GM13976 (cell line): Measurements from ENCODE around the gene BCKDHA.
"Not testable (repeated sequence)": the region's sequence is repeated elsewhere in the genome, so short reads cannot be mapped to it uniquely, and the experiment has no call there.

Experiments used
- DNase-seq: peaks from one replicate; pipeline ENCODE4 v3.0.0; 2012; ENCODE audit warnings: low spot score
- in situ Hi-C: fragments of 300-500 bp; cut with MboI; formaldehyde crosslinking; loops from one replicate; pipeline ENCODE4 v1.12.0; 2022; ENCODE audit warnings: low sequenced_read_pairs, mixed read lengths, inconsistent platforms; ENCODE audit not compliant: unreplicated experiment
- TF ChIP-seq, protein P1 (sequence below): IDR thresholded peaks from 2 replicates; pipeline ENCODE4 v1.5.1; 2012; ENCODE audit warnings: borderline replicate concordance, mild to moderate bottlenecking; ENCODE audit not compliant: insufficient read depth; ENCODE audit errors: extremely low read depth, missing control alignments, control extremely low read depth

The BCKDHA gene

DNA sequence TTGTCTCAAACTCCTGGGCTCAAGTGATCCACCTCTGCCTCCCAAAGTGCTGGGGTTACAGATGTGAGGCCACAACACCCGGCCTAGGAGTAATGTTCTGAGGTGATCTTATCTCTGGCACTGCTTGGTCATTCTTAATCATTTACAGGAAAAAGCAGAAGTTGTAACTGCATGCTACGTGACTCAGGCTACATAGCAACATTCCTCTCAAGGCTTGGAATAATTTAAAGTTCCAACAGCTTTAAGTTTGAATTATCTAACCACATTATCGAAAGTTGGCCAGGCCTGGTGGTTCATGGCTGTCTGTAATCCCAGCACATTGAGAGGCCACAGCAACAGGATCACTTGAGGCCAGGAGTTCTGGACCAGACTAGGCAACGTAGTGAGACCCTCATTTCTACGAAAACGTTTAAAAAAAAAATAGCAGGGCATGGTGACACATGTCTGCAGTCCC is 29.7 kb upstream of the BCKDHA start:
- TF ChIP-seq, protein P1, sequence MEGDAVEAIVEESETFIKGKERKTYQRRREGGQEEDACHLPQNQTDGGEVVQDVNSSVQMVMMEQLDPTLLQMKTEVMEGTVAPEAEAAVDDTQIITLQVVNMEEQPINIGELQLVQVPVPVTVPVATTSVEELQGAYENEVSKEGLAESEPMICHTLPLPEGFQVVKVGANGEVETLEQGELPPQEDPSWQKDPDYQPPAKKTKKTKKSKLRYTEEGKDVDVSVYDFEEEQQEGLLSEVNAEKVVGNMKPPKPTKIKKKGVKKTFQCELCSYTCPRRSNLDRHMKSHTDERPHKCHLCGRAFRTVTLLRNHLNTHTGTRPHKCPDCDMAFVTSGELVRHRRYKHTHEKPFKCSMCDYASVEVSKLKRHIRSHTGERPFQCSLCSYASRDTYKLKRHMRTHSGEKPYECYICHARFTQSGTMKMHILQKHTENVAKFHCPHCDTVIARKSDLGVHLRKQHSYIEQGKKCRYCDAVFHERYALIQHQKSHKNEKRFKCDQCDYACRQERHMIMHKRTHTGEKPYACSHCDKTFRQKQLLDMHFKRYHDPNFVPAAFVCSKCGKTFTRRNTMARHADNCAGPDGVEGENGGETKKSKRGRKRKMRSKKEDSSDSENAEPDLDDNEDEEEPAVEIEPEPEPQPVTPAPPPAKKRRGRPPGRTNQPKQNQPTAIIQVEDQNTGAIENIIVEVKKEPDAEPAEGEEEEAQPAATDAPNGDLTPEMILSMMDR, result no peak
- DNase-seq, result no peak
- in situ Hi-C loops, result no loop called here

DNA sequence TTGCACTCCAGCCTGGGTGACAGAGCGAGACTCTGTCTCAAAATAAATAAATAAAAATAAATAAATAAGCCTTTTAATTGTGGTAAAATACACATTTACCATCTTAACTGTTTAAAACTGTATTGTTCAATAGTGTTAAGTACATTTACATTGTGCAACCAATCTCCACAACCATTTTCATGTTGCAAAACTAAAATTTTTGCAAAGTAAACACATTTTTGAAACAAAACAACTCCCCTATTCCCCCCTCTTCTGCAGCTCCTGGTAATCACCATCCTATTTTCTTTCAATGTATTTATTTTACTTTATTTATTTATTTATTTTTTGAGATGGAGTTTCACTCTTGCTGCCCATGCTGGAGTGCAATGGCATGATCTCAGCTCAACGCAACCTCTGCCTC is 27.8 kb upstream of the BCKDHA start:
- no peak for DNase-seq
- TF ChIP-seq, protein P1, result no peak
- in situ Hi-C loops, result no loop called here

DNA sequence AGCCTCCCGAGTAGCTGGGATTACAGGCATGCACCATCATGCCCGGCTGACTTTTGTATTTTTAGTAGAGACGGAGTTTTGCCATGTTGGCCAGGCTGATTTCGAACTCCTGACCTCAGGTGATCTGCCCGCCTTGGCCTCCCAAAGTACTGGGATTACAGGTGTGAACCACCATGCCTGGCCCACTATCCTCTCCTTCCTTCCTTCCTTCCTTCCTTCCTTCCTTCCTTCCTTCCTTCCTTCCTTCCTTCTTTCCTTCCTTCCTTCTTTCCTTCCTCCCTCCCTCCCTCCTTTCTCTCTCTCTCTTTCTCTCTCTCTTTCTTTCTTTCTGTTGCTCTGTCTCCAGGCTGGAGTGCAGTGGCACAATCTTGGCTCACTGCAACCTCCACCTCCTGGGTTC is 26.5 kb upstream of the BCKDHA start:
- in situ Hi-C loops, DNase-seq: not testable (repeated sequence)

DNA sequence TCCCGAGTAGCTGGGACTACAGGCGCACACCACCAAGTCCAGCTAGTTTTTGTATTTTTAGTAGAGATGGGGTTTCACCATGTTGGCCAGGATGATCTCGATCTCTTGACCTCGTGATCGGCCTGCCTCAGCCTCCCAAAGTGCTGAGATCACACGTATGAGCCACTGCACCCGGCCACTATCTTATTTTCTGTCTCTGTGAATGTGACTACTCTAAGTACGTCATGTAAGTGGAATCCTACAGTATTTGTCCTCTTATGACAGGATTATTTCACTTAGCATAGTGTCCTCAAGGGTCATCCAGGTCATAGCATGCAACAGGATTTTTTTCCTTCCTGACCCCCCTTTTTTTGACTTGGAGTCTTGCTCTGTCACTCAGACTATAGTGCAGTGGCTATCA is 26.1 kb upstream of the BCKDHA start:
- in situ Hi-C loops, result no loop called here
- TF ChIP-seq, protein P1, result no peak
- no peak for DNase-seq

DNA sequence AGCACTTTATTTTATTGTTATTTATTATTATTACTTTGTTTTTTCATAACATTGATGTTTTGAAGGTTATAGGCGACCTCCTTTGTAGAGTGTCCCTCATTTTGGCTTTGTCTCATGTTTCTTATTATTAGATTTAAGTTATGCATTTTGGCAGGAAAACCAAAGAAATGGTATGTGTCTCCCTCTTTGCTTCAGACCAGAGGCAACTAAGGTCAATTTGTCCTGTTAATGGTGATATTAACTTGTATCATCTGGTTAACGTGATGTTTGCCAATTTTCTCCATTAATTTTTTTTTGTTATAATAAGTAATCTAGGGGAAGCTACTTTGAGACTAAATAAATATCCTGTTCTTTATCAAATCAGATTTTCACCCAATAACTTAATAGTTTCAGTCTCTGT is 25.1 kb upstream of the BCKDHA start:
- DNase-seq, result no peak
- TF ChIP-seq, protein P1, result no peak
- in situ Hi-C loops, result no loop called here

DNA sequence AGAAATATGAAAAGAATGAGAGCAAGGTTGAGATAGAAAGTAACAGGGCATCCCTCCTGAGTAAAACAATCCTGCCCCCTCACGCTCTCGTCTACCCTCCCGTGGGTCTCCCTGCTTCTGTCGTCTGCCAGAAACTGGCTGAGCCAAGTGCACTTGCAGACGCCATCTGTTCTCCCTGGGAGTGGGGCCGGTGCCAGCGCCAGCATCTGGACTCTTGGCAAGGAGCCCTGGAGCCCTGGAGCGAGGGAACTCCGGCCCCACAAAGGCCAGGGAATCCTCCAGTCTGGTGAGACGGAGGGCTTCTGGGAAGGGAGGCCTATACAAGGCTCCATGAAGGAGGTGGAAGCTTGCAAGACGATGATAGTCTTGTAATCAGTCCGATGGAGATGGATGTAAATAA is 23.6 kb upstream of the BCKDHA start:
- in situ Hi-C loops, result no loop called here
- TF ChIP-seq, protein P1, result no peak
- no peak for DNase-seq

DNA sequence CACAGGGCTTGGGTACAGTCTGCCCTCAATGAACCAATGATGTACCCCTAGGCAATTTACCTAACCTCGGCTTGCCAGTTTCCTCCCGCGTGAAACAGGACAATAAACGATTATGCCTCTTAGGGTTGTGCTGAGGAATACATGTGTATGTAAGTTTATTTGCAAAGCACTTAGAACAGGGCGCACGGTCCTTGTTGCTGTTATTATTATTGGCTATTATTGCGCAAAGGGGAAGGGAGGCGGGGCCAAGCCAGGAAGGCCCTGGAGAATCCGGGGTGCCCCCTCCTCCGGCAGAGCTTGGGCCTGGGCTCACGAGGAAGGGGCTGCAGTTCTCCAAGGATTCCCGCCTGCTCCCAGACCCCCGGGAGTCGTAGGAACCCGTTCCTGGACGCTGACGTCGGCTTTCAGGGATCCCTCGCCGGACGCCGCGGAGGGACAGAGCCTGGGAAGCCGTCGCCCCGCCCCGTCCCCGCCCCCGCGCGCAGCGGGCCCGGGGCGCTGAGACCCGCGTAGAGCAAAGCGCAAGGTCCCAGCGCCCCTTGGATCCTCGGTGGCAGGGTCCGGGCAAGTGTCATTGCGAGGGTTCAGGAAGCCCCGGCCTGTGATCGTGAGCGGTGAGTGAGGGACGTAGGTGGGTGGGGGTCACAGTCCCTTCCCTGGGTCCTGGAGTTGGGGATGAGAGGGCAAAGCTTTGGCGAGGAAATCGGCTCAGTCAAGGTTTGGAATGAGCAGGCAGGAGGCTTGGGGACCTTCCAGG is 21.2 kb upstream of the BCKDHA start, which contains the start of gene TMEM91:
TMEM91 (plus strand) TSS at position 293 of the 757 bp plus-strand sequence. CDS start 1,777 bp downstream, outside the sequence.
- DNase-seq, result no peak
- in situ Hi-C loops, result no loop called here
- TF ChIP-seq, protein P1, result no peak
